ENCODE results near the gene TALDO1.

DNA sequence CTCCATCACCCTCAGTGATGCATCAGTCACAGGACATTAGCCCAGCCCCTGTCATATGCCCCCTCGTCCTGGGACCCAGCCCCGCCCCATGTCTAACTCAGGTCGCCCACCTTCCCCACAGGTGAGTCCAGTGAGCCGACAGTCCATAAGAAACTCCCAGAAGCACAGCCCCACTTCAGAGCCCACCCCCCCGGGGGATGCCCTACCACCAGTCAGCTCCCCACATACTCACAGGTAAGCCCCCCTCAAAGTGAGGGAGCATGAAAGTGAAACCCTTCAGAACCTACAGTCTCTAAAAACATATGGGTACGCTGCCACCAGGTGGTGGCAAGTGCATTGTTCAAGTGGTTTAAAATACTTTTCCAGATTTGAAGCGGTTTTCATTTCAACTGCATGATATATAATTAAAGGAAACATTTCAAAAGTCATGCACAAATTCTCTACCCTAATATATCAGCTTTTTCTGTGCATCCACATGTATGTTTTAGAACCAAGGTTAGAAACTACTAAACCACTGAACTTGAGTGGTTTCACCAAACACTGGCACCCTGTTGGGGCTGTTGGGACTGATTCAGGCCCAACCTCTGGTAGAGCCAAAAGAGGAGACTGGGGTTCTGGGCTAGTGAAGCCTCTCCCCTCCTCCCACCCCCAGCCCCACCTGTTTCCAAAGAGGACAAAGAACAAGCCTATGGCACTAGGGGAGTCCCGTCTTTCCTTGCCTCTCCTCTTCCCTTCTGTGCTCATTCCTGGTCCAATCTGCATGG lies 24.0 kb upstream of the TALDO1 start:
- TF ChIP-seq, protein P1, sequence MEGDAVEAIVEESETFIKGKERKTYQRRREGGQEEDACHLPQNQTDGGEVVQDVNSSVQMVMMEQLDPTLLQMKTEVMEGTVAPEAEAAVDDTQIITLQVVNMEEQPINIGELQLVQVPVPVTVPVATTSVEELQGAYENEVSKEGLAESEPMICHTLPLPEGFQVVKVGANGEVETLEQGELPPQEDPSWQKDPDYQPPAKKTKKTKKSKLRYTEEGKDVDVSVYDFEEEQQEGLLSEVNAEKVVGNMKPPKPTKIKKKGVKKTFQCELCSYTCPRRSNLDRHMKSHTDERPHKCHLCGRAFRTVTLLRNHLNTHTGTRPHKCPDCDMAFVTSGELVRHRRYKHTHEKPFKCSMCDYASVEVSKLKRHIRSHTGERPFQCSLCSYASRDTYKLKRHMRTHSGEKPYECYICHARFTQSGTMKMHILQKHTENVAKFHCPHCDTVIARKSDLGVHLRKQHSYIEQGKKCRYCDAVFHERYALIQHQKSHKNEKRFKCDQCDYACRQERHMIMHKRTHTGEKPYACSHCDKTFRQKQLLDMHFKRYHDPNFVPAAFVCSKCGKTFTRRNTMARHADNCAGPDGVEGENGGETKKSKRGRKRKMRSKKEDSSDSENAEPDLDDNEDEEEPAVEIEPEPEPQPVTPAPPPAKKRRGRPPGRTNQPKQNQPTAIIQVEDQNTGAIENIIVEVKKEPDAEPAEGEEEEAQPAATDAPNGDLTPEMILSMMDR (IDR thresholded peaks at IDR 0.05; ENCODE audit: low read length), result peak; percentile 91
- no peak for TF ChIP-seq EZH2 (IDR thresholded peaks at IDR 0.05; ENCODE audit: borderline replicate concordance, low read length)
